NCI-H82 treated with DMSO at 0.1 percent for 48 hours (cell line): ENCODE data around the gene PSG2.
"Not testable (repeated sequence)": the region's sequence is repeated elsewhere in the genome, so short reads cannot be mapped to it uniquely, and the experiment has no call there.

ENCODE experiments used
- DNase-seq: peaks from one replicate; lab custom pipeline; 2025; ENCODE audit not compliant: unreplicated experiment; lab: John Stamatoyannopoulos, UW

Gene PSG2

DNA sequence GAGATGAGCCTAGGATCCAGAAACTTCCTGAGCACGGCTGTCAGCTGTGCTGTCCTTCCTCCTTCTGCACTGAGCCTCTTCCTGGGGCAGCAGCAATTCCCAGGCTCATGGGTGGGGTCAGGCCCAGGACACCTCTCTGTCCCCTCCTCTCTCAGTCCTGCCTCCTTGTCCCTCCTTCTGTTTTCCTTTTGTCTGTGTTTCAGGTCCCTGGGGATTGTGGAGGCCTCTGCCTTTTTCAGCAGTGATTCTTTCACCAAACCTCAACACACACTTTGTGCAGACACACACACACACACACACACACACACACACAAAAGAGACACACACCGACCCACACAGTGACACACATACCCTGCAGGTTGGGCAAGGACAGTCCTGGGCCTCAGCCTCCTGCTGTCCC is at the start of gene PSG2:
Gene PSG2, minus strand, starts transcription at position 101 of the 400 bp plus-strand sequence. CDS start 132 bp downstream, outside the sequence.
- DNase-seq = not testable (repeated sequence)

DNA sequence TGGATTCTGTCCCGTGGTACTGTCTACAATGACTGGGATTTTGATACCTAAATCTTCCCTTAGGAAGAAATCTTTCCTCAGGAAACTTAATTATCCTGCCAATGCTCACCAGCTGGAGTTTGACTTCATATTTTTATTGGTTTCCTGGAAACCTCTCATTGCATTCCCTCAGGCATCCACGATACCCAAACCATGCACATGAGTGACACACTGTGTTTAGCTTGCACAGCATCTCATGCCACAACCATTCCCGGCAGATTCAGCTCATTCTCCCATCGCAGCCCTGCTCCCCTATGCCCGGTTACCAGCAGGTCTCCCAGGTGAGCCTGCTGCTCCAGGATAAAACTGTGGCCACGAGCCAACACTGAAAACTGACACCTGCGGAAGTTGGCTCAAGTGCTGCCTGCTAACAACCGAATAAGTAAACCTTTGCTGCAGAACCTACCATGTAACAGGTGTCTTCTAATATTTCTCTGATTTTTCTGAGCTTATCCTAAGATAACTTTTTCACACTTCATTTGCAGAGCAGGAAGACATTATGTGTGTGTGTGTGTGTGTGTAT is 48.9 kb upstream of the PSG2 start:
- not testable (repeated sequence) for DNase-seq

DNA sequence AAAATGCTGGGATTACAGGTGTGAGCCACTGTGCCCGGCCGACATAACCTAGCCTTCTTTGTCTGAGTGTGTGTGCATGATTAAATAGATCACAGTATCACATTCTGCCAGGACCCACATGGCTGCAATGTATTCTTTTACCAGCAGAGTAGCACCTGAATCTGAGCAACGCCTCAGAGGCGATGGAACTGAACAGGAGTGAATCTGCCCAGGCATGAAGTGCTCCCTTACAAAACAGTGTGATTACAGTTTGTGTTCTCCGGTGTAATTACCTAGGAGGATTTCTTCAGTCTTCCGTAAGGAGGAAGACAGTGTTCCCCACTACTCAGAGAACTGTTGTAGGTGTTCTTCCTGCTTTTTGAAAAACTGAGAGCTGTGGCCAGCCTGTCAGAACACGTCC is 46.7 kb upstream of the PSG2 start:
- DNase-seq = not testable (repeated sequence)

DNA sequence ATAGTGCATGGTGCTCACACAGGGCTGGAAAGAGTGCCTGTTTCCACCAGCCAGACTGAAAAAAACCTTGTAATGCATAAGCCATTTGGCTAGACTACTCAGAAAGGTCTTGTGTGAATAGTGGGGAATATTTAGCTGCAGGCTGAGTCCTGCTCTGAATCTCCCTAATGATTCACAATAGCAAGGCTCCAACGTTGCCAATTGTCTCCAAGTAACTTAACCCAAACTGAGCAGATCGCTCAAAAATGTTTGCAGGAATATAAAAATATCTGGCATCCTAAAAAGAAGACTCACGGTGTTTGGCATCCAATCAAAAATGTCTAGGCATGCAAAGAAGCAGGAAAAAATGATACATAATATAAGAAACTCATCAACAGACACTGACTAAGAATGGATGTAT is 44.8 kb upstream of the PSG2 start:
- not testable (repeated sequence) for DNase-seq

DNA sequence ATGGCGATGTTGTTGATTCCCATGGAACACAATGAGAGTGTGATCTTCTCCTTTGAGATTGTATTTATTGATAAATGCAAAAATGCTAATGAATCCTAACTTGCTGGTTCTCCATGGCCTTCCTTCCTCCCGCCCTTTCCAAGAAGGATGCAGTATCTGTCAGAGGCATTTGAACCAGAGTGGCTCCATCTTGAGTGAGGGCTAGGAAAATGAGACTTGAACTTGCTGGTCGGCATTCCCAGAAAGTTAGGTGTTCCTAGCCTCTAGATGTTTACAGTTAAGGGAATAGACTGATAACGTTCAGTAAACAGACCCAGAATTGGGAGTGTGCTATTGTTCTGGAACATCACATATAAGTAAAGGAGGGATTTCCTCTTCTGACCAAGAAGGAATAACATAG is 44.2 kb upstream of the PSG2 start:
- DNase-seq = no peak

DNA sequence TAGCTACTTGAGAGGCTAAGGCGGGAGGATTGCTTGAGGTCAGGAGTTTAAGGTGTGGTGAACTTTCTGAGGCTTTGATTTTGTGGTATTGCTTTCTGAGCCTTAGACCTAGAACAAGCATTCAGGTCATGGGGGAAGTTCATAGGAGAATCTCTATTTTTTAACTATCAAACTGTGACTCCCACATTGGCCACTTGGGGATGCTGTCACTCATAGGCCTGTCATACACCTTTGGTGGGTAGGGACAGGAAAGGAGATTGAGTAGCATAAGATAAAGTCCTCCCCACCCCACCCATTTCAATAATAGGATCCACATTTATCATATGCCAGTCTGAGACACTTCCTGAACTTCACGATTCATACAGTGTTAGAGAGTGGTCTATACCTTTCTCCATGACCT is 41.9 kb upstream of the PSG2 start:
- no peak for DNase-seq

DNA sequence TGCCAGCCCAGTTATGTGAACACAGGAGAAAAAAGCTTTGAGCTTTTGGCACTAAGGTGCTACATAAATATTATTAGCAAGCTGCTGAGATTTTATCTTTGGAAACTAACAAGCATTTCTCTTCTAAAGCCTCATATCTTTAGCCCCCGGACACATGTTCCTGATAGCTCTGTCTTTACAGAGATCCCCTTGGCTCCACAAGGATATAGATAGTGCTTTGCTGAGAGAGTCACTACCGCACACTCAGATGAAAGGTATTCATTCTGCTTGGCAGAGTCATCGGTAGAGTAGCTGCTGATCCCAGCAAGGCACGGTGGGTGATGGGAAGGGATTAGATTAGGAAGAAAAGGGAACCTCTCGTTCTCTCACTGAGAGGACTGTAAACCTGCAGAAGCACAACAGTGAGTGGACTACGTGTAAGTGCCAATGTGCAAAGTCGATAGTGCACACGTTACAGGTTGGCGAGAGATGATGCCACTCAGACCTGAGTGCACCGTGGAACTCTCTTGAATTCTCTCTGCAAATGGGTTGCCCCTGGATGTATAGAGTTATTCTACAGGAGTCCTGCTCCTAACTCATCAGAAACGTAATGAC is 38.0 kb upstream of the PSG2 start:
- not testable (repeated sequence) for DNase-seq

DNA sequence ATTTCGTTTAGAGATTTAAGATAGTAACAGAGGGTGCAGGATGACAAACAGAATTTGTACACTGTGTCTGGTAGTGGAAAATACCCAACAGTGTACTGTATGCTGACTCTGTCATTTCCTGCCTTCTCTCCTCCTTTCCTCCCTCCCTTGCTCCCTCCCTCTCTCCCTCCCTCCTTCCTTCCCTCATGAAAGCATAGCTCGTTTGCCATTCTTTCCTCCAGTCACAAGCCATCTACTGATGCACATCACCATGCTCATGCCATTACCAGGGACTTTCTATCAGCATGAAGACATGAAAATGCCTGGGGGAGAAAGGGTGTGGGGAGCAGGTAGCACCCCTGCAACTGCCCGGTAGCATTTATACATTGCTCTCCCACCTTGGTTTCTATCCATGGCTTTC is 37.0 kb upstream of the PSG2 start:
- not testable (repeated sequence) for DNase-seq

DNA sequence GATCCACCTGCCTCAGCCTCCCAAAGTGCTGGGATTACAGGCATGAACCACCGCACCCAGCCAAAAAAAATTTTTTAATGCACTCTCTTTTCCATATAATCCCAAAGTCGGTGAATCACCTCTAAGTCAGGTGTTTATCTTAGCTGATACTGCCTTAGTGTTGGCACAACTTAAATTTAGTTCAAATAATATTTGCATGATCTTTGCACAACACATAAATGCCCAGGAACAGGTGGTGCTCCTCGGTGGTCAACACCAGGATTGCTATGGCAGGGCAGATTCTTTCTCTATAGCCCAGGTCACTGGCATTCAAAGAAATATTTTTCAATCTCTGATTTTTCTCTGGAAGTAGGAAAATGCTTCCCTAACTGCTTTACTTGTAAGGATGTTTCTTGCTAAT is 33.9 kb upstream of the PSG2 start:
- not testable (repeated sequence) for DNase-seq

DNA sequence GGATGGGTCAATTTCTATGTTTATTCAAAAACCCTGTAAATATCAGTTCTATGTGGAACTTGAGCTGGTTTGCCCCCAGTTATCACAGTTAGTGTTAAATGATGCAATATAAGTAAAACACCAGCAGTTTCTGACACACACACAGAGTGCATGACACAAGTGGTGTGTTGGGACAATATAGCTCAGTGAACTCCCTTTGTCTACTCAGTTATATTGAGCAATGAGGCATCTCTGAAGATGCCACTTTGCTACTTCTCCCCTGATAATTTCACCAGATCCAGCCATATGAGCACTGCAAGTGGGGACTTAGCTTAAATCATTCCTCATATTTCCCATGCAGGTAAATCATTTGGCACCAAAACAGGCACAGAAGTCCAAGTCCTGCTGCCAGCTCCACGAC is 33.0 kb upstream of the PSG2 start:
- DNase-seq = not testable (repeated sequence)

DNA sequence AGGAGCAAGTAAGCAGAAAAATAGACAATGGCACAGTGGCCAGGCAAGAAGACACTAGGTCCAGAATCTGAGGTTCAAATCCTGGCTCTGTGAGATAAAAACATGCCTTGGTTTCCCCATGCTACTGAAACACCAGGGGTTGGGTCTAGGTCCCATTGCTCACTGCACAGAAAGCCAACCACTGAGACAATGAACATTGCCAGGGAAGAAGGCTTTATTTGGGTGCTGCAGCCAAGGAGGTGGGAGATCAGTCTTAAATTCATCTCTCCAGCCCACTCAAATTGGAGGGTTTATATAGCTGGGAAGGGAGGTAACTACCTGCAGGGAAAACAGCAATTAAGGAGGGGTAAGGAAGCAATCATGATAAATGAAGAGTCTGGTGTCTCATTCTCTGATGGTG is 32.6 kb upstream of the PSG2 start:
- not testable (repeated sequence) for DNase-seq

DNA sequence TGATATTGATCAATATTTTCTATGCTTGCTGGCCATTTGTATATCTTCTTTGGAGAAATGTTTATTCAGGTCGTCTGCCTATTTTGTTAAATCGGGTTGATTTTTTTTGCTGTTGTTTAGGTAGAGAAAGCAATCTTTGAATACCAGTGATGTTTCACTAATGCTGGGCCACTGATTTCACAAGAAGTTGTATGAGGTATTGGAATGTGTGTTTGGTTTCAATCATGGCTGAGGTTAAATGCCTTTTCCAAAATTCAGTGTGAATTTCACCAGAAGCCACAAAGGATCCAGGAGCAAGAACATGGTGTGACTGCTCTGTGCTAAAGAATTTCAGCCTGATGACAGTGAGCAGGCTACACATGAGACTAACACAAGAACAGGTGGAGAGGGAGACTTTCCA is 32.1 kb upstream of the PSG2 start:
- DNase-seq = not testable (repeated sequence)

DNA sequence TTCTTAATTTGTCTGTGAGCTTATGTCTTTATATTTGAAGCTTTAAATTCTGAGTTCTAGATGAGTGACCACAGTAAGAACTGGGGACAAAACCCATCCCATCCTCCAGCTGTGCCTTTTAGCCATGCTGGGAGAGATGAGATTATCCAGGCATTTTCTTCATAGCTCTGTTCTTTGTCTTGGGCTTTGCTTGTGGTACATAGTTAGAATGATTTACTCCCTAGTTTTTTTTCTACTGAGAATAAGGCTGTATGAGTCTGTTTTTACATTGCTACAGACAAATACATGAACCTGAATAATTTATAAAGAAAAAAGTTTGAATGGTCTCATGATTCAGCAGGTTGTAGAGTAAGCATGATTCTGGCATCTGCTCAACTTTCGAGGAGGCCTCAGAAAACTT is 24.9 kb upstream of the PSG2 start:
- not testable (repeated sequence) for DNase-seq

DNA sequence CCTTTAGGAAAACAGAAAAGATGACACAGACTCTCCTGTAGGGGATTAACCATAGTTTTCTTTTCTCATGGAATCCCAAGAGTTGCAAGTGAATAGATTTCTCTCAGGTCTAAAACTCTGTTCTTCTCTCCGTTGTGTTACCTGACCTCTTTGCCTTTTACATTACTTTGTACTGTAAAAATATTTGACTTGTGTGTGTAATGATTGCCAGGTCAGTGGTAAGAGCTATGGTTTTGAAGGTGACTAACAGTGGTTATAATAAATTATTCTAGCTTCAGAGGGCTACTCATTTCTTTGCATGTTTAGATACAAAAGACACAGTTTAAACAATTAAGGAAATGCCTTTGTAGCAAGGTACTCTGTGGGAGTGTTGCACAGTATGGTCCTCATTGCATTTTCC is 23.0 kb upstream of the PSG2 start:
- DNase-seq = no peak

DNA sequence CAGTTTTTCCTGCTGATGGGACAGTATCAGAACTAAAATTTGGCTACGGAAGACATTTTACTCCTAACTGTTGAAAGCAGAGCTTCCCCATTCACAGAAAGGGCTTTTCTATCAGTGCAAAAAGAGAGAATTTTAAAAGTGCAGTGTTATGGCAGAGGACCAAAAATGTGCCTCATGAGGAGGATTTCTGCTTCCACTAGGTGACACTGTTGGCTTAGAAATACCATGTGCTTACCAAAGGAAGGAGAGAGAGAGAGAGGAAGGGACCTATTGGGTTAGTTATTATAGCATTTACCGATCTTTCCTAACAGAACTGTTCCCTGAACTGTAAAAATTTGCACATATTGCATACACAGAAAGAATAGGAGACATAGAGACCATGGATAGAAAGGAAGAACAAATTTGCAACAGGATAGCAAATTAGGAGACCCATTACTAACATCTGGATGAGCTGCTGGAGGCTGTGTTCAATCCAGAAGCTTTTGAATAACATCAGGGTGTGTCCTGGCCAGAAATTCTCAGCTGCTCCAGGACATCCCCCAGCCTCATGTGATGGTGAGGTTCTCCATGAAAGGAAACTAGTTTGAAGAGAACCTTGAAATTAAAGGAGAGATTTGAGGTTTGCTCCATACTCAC is 21.8 kb upstream of the PSG2 start:
- DNase-seq = not testable (repeated sequence)

DNA sequence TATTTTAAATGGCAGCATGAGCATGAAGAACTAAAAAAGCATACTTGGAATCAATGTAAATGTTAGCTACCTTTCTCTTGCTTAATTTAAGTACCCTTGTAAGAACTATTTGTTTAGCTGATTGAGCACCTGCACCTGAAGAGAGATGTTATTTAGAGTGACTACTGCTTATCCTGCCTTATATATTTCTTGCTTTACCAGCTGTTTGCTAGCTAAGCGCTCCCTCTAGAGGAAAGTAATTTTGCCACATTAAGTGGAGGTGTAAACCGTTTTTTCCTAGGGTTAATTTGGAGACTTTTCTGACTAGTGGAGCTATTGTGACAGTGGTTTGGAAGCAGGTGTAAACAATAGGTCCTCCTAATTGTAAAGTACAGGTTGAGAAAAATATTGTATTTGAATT is 19.4 kb upstream of the PSG2 start:
- no peak for DNase-seq

DNA sequence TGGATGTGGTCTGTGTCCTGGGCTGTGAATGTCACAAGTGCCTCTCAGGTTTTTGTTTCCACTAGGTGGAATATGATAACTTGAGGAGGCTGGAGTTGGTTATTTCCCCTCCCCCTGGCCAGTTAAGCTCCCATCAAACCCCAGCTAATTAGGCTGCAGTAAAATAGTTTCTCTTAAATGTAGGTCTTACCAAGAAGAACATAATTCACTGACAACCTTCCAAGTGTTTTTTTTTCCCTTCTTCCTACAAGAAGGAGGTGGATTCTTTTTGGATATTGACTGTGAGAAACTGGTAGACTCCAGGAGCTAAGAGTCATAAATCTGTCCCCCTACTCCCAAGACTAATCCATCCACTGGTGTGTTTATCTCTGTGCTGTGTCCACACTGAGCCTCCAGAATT is 15.9 kb upstream of the PSG2 start:
- DNase-seq = not testable (repeated sequence)

DNA sequence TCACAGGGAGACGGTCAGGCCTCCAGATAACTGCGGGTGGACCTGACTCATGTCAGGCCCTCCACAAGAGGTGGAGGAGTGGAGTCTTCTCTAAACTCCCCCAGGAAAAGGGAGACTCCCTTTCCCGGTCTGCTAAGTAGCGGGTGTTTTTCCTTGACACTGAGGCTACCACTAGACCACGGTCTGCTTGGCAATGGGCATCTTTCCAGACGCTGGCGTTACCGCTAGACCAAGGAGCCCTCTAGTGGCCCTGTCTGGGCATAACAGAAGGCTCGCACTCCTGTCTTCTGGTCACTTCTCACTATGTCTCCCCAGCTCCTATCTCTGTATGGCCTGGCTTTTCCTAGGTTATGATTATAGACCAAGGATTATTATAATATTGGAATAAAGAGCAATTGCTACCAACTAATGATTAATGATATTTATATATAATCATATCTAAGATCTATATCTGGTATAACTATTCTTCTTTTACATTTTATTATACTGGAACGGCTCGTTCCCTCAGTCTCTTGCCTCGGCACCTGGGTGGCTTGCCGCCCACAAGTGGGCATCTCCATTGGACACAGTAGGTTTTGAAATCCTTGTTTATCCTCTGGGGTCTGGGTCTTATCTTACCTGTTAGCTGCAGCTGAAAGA is 5.3 kb upstream of the PSG2 start:
- not testable (repeated sequence) for DNase-seq

DNA sequence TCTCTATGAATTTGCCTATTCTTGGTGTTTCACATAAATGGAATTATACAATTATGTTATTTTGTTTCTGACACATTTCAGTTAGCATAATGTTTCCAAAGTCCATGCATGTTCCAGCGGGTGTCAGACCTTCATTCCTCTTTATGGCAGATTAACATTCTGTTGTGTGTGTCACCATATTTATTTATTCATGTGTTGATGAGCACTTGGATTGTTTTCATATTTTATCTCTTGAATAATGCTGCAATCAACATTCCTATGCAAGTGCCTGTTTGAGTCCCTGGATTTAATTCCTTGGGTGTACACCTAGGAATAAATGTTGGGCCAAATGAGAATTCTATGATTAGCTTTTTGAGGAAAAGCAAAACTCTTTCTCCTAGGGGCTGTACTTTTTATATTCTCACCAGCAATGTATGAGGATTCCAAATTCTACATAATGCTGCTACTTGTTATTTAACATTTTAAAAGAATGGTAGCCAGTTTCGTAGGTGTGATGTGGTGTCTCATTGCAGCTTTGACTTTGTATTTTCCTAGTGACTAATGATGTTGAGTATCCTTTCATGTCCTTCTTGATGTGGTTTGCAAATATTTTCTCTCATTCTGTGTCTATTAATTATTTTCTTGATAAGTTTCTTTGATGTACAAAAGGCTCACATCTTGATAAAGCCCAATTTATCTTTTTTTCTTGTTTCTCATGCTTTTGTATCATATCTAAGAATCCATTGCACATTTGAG is 3.5 kb upstream of the PSG2 start:
- not testable (repeated sequence) for DNase-seq

DNA sequence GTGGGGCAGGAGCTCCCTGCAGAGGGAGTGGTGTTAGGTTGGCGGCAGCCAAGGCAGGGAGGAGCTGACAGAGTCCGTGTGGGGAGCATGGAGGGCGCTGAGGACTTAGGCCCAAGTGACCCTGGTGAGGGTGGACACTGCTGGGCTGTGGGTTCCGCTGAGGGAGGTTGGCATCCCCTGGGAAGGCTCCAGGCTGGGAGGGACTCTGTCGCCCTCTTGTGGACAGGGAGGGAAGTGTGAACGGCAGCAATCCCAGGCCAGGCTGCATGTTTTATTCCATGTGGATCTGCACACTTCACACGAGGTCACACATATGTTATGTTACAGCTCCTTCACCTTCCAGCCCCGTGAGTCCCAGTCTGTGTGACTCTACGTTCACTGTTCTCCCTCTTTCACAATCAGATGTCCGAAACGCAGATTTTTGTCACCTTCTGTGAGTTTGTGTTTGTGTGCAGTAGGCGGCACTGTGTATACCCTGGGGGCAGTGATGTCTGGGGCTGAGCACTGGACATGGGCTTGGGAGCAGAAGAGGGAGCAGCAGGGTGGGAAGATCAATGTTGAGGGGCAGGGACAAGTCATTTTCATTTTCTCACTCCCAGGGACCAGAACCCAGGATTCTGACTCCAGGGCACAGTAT is 1.8 kb upstream of the PSG2 start:
- DNase-seq = not testable (repeated sequence)

DNA sequence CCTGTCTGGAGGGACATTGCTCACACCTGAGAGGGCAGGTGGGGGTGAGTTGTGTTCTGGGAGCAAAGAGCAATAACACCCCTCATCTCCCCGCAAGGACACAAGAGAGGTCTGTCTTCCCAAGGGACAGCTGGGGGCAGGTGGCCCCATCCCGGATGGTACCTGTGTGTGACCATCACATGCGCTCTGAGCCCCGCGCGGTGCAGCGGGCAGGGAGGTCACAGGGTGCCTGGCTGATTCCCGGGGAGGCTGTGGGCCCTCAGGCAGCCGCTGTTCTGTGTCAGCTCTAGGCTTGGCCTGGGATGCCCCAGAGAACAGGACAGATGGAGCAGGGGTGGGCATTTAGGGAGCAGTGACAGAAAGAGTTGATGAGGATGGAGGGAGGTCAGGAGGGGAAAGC is 1.2 kb upstream of the PSG2 start:
- not testable (repeated sequence) for DNase-seq
